GM12865 (cell line): ENCODE data around the gene ARRB2.

Experiments used
- DNase-seq: peaks from one replicate; pipeline ENCODE4 v3.0.0; 2010; ENCODE audit warnings: low read depth
- H3K4me3 ChIP-seq: 2 replicates; pipeline ENCODE4 v1.5.1; 2011; ENCODE audit warnings: mild to moderate bottlenecking, low read depth, low read length, control low read depth
- TF ChIP-seq, protein P1 (sequence below): IDR thresholded peaks from 2 replicates; pipeline ENCODE4 v1.5.1; 2011; ENCODE audit warnings: low read length, control low read depth, low read depth, inconsistent platforms; ENCODE audit not compliant: insufficient read depth; ENCODE audit errors: missing control alignments

The ARRB2 gene

DNA sequence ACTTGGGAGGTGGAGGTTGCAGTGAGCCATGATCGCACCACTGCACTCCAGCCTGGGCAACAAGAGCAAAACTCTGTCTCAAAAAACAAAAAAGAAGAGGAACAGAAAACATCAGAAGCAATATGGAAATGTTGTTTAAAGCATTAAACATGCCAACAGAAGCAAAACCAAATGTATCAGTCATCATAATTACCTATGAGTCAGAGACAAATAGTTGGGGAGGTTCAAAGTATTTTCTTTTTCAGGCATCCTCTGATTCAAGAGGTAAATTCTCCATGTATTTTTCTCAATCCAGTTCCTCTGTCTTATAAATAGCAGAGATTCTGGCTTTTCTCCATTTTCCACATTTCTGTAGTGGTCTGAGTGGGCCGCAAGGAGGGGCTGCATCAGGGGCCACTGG lies 59.2 kb downstream of the ARRB2 start:
- DNase-seq = no peak
- TF ChIP-seq, protein P1, sequence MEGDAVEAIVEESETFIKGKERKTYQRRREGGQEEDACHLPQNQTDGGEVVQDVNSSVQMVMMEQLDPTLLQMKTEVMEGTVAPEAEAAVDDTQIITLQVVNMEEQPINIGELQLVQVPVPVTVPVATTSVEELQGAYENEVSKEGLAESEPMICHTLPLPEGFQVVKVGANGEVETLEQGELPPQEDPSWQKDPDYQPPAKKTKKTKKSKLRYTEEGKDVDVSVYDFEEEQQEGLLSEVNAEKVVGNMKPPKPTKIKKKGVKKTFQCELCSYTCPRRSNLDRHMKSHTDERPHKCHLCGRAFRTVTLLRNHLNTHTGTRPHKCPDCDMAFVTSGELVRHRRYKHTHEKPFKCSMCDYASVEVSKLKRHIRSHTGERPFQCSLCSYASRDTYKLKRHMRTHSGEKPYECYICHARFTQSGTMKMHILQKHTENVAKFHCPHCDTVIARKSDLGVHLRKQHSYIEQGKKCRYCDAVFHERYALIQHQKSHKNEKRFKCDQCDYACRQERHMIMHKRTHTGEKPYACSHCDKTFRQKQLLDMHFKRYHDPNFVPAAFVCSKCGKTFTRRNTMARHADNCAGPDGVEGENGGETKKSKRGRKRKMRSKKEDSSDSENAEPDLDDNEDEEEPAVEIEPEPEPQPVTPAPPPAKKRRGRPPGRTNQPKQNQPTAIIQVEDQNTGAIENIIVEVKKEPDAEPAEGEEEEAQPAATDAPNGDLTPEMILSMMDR = no peak
- no peak overlapping the region for H3K4me3 ChIP-seq
